ENCODE measurements around the gene CNST.

GRCh38 chr1:246639732-246640131 lies 73.5 kb downstream of the CNST start:
- TF ChIP-seq CTCF (conservative IDR thresholded peaks at IDR 0.05; ENCODE audit: low read length) (no peak), EZH2phosphoT487 (IDR thresholded peaks at IDR 0.05; ENCODE audit: borderline replicate concordance) (no peak)

Data from Loucy (cell line).